Breast epithelium (tissue), 4 donors: ENCODE data around the gene NEDD8. TPM values are rescaled to one million over a fixed set of nuclear protein-coding genes. Genes with fewer than 3 reads are reported as not detected.

Experiments
- DNase-seq, 2 donors: peaks; one replicate each; pipeline ENCODE4 v3.0.0-alpha.2; 2019; ENCODE audit warnings: low spot score in 2 of 2
- H3K27ac ChIP-seq, 2 donors: fragments of 200-600 bp; sonication (generic) in 1 of 2; one replicate each; pipeline ENCODE4 v1.5.1; 2016 to 2019; ENCODE audit warnings: mild to moderate bottlenecking in 1 of 2
- H3K27me3 ChIP-seq, 2 donors: fragments of 200-600 bp; sonication (generic) in 1 of 2; one replicate each; pipeline versions ENCODE4 v1.5.1 to v1.6.0; 2017 to 2019; ENCODE audit warnings: control low read depth in 1 of 2, mild to moderate bottlenecking in 1 of 2
- H3K36me3 ChIP-seq: fragments of 200-600 bp; one replicate; pipeline ENCODE4 v1.5.1; 2019
- H3K4me1 ChIP-seq, 2 donors: fragments of 200-600 bp; sonication (generic); one replicate each; pipeline ENCODE4 v1.5.1; 2016 to 2019; ENCODE audit warnings: control low read depth in 1 of 2
- H3K4me3 ChIP-seq, 3 donors: fragments of 200-600 bp; sonication (generic); 1 replicate in 2 of 3; 2 replicates in 1 of 3; pipeline ENCODE4 v1.5.1; 2016 to 2019; ENCODE audit warnings: mild to moderate bottlenecking in 3 of 3, moderate library complexity in 2 of 3
- H3K9me3 ChIP-seq, 2 donors: fragments of 200-600 bp; sonication (generic) in 1 of 2; one replicate each; pipeline ENCODE4 v1.5.1; 2016 to 2019; ENCODE audit warnings: control low read depth in 1 of 2
- POLR2A ChIP-seq: fragments of 450-650 bp; IDR thresholded peaks from one replicate; pipeline ENCODE4 v1.6.1; 2016; ENCODE audit warnings: antibody characterized with exemption, mild to moderate bottlenecking, moderate library complexity
- POLR2AphosphoS5 ChIP-seq, 3 donors: sonication (generic); formaldehyde crosslinking; IDR thresholded peaks; one replicate each; pipeline ENCODE4 v1.6.1; 2017; ENCODE audit warnings: antibody characterized with exemption in 3 of 3
- intact Hi-C: fragments of 100-400 bp; cut with DNase I; formaldehyde crosslinking; loops from one replicate; pipeline ENCODE4 v1.15.1; 2023; ENCODE audit warnings: low total_unique reads
- total RNA-seq, 3 donors: library from RNA; depleted of rRNA; stranded (reverse); fragments of >200 nt; gene quantifications; one replicate each; pipeline ENCODE4 v1.1.0, GENCODE V29; 2016
- TF ChIP-seq, protein P1 (sequence below), 3 donors: fragments of 450-650 bp; IDR thresholded peaks; one replicate each; pipeline ENCODE4 v1.5.1; 2016 to 2017; ENCODE audit warnings: antibody characterized with exemption in 3 of 3, mild to moderate bottlenecking in 3 of 3, moderate library complexity in 3 of 3

The NEDD8 gene
- total RNA-seq, 3 donors from 2014 or later, result 118 to 165 (median 150) TPM

GRCh38 chr14:24187539-24187915 is 44.6 kb downstream of the NEDD8 start:
- H3K36me3 ChIP-seq, result peaks cover 5% of the 10 kb centered on the region
- TF ChIP-seq POLR2AphosphoS5 (IDR thresholded peaks at IDR 0.05) (no peak), POLR2A (no peak)
- TF ChIP-seq, protein P1, sequence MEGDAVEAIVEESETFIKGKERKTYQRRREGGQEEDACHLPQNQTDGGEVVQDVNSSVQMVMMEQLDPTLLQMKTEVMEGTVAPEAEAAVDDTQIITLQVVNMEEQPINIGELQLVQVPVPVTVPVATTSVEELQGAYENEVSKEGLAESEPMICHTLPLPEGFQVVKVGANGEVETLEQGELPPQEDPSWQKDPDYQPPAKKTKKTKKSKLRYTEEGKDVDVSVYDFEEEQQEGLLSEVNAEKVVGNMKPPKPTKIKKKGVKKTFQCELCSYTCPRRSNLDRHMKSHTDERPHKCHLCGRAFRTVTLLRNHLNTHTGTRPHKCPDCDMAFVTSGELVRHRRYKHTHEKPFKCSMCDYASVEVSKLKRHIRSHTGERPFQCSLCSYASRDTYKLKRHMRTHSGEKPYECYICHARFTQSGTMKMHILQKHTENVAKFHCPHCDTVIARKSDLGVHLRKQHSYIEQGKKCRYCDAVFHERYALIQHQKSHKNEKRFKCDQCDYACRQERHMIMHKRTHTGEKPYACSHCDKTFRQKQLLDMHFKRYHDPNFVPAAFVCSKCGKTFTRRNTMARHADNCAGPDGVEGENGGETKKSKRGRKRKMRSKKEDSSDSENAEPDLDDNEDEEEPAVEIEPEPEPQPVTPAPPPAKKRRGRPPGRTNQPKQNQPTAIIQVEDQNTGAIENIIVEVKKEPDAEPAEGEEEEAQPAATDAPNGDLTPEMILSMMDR (IDR thresholded peaks at IDR 0.05), result no peak
- peaks cover 0 to 8% of the 10 kb centered on the region in 2 donors for H3K4me1 ChIP-seq
- intact Hi-C loops, result no loop called here
- no peak for DNase-seq
- H3K4me3 ChIP-seq, result peak overlapping the region; percentile 68 to 79 (median 76)
- no peaks in the 10 kb centered on the region for H3K9me3 ChIP-seq
- peak overlapping the region in 1 of 2 donors; percentile 80 for H3K27ac ChIP-seq
- no peaks in the 10 kb centered on the region for H3K27me3 ChIP-seq

DNA sequence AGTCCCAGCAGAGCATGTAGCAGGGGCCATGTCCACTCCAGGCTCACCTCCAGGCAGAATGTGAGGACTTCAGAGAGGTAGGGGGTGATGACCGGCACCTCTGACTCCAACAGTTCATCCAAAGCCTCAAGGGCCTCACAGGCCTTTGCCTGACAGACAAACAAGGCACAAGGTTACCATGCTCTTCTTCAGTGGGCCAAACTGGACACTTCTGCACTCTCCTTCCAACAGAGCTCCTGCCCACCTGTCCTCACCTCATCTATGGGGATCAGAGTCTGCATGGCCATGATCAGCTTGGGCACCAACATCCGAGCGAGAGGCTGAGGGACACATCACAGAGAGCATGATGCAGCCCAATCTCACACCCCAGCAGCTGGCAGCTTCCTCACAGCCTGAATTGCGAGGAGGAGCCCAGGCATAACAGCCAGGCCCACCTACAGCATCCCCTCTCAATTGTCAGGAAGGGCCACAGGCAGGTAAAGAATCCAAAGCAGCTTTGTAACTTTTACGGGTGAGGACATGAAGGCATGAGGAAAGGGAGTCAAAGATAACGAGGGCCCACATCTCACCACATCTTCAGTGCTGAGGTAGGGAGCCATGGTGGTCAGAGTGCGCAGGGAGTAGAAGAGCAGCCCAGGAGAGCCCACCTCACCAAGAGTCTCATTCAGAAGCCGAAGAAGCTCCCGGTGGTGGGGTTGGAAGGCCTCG is 45.2 kb downstream of the NEDD8 start:
- Histone ChIP-seq H3K4me3 (no peak overlapping the region), H3K27me3 (no peaks in the 10 kb centered on the region), H3K4me1 (peaks cover 0 to 8% of the 10 kb centered on the region in 2 donors), H3K36me3 (peaks cover 5% of the 10 kb centered on the region), H3K27ac (peak overlapping the region in 1 of 2 donors; percentile 80), H3K9me3 (no peaks in the 10 kb centered on the region)
- no peak for DNase-seq
- intact Hi-C loops, result no loop called here
- TF ChIP-seq, protein P1 (IDR thresholded peaks at IDR 0.05), result no peak
- TF ChIP-seq POLR2AphosphoS5 (IDR thresholded peaks at IDR 0.05) (no peak), POLR2A (no peak)

- no peak overlapping the region for H3K27ac ChIP-seq
- intact Hi-C loops, result no loop called here
Measured at GRCh38 chr14:24185741-24186140, 46.4 kb downstream of the NEDD8 start.

DNA sequence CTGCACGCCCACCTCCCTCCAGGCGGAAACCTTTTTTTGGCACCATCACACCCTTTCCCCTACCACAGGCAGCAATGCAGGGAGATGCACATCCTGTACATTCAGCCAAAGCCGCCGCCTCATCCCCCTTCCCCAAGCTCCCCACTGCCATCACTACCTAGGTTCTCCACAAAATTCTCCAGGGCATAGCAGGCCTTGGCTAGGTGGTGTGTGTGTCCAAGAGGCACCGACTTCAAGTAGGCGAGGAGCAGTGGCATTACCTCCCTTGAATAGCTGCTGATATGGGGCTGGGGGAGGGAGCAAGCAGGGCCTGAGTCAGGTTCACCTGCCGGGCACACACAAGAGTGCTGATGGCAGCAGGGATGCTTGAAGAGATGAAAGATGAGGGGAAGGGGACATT is 47.1 kb downstream of the NEDD8 start:
- peaks cover 5% of the 10 kb centered on the region for H3K36me3 ChIP-seq
- H3K27me3 ChIP-seq, result no peaks in the 10 kb centered on the region
- DNase-seq, result no peak
- H3K4me3 ChIP-seq, result no peak overlapping the region
- peaks cover 0 to 8% of the 10 kb centered on the region in 2 donors for H3K4me1 ChIP-seq
- no peak overlapping the region for H3K27ac ChIP-seq
- H3K9me3 ChIP-seq, result no peaks in the 10 kb centered on the region
- intact Hi-C loops, result no loop called here
- no peak for TF ChIP-seq POLR2AphosphoS5 (IDR thresholded peaks at IDR 0.05)
- TF ChIP-seq, protein P1 (IDR thresholded peaks at IDR 0.05), result no peak

More at GRCh38 chr14:24185741-24186140, 46.4 kb downstream of the NEDD8 start:
- Histone ChIP-seq H3K27me3 (no peaks in the 10 kb centered on the region), H3K4me3 (no peak overlapping the region), H3K36me3 (peaks cover 5% of the 10 kb centered on the region), H3K4me1 (peaks cover 0 to 8% of the 10 kb centered on the region in 2 donors), H3K9me3 (no peaks in the 10 kb centered on the region)
- no peak for TF ChIP-seq POLR2A
- TF ChIP-seq, protein P1 (IDR thresholded peaks at IDR 0.05), result no peak
- TF ChIP-seq POLR2AphosphoS5 (IDR thresholded peaks at IDR 0.05), result no peak
- DNase-seq, result no peak

DNA sequence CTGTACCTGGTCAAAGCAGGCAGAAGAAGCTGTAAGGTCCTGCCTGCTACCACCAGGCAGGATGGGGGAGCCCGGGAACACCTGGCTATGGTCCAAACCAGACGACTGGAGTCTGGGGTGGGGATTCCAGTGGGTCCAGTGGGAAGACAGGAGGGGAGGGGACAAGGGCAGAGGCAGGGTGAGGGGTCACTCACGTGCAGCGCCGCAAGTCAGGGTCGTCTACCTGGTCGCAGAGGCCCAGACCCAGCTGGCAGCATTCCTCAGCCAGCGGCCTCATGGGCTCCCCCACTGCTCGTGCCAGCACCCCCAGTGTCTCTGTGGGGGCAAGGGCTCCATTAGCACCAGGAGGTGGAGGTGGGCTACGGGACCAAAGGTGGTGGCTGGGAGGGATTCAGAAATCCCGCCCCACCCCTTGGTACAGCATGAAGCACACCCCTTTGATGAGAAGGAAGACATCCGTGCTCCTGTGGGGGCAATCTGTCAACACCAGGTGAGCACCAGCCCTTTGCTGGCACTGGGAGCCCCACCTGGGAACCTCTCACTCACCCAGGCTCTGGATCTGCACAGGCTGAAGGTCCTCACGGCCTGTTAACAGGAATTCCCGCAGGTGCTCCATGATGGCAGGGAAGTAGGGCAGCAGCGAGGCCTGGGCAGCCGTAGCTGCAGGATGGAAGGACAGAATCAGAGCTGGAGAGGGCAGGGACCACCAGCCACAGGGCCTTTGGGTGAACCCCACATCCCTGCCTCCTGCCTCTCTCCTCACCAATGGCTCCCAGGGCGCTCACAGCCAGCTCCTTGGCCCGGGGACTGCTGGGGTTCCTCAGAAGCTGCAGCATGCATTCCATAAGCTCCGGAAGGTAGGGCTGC is 47.8 kb downstream of the NEDD8 start:
- TF ChIP-seq POLR2A, result no peak
- intact Hi-C loops, result no loop called here
- no peaks in the 10 kb centered on the region for H3K27me3 ChIP-seq
- DNase-seq, result no peak
- H3K9me3 ChIP-seq, result no peaks in the 10 kb centered on the region
- H3K27ac ChIP-seq, result no peak overlapping the region
- peaks cover 5% of the 10 kb centered on the region for H3K36me3 ChIP-seq
- peaks cover 0 to 8% of the 10 kb centered on the region in 2 donors for H3K4me1 ChIP-seq
- H3K4me3 ChIP-seq, result no peak overlapping the region
